Choroid plexus epithelial cell (primary cell): ENCODE data around the gene ANKK1.

Experiments
- DNase-seq: peaks from one replicate; pipeline ENCODE4 v3.0.0-alpha.2; 2010; ENCODE audit warnings: low read depth
- H3K4me3 ChIP-seq: 2 replicates; pipeline ENCODE4 v1.5.1; 2011; ENCODE audit warnings: low read depth, mild to moderate bottlenecking, control low read depth, low read length, moderate library complexity
- CTCF ChIP-seq: conservative IDR thresholded peaks from 2 replicates; pipeline ENCODE4 v1.5.1; 2011; ENCODE audit warnings: low read depth, mild to moderate bottlenecking, control low read depth, inconsistent platforms, low read length, moderate library complexity

Gene ANKK1

GRCh38 chr11:113369411-113369810, 18.2 kb upstream of the ANKK1 start:
- DNase-seq: no peak
- no peak for TF ChIP-seq CTCF
- H3K4me3 ChIP-seq: no peak overlapping the region

- TF ChIP-seq CTCF: no peak
- H3K4me3 ChIP-seq: no peak overlapping the region
- no peak for DNase-seq
These were observed 16.9 kb upstream of the ANKK1 start for GRCh38 chr11:113370634-113371033.

- peak; percentile 34 for TF ChIP-seq CTCF
- H3K4me3 ChIP-seq: no peak overlapping the region
- DNase-seq: no peak
These were observed 15.3 kb upstream of the ANKK1 start for GRCh38 chr11:113372309-113372708.

- TF ChIP-seq CTCF: no peak
- peak; percentile 15 for DNase-seq
- H3K4me3 ChIP-seq: no peak overlapping the region
These were observed 14.3 kb upstream of the ANKK1 start for GRCh38 chr11:113373306-113373705.

- no peak for TF ChIP-seq CTCF
- no peak overlapping the region for H3K4me3 ChIP-seq
These were observed 13.5 kb upstream of the ANKK1 start for GRCh38 chr11:113373981-113374560.

GRCh38 chr11:113375402-113375801, 12.2 kb upstream of the ANKK1 start:
- H3K4me3 ChIP-seq: no peak overlapping the region

More at GRCh38 chr11:113373981-113374560, 13.5 kb upstream of the ANKK1 start:
- no peak for DNase-seq

More at GRCh38 chr11:113375402-113375801, 12.2 kb upstream of the ANKK1 start:
- TF ChIP-seq CTCF: no peak
- no peak for DNase-seq
